T-helper 9 cell (primary cell): ENCODE results near the gene OPA1.

Experiments used
- DNase-seq: peaks from one replicate; pipeline ENCODE4 v3.0.0-alpha.2; 2020

The OPA1 gene

DNA sequence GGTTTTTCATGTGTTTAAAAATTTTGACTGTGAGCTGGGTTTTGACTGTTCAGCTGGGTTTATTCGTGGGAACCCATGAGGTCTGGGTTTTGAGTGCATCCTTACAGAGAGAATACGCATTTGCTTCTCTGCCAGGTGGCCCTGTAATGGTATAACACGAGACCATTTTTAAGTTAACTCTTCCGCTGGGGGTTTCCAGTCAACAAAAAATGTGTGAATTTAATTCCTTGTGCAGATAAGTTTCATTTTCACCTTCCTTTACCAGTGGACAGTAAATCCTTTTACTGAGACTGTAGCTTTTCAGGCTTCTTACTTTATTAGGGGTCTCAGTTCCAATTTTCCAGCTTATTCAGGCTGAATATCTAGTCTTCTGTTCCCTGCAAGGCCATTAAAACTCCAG lies 149.6 kb downstream of the OPA1 start:
- DNase-seq, result no peak

DNA sequence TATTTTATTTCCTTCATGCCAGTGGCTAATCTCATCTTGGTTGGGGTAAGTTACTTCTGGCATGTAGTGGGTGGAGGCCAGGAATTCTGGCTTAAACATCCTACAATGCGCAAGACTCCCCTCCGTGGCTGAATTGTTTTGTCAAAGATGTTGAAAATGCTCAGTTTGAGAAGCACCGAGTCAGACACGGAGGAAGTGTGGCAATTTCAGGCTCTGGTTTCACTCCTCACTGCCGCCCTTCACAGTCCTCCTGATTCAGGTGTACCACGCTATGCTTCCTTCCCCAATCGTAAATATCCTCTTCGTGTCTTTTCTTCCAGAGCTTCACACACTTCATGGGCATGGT lies 150.7 kb downstream of the OPA1 start:
- DNase-seq, result no peak

DNA sequence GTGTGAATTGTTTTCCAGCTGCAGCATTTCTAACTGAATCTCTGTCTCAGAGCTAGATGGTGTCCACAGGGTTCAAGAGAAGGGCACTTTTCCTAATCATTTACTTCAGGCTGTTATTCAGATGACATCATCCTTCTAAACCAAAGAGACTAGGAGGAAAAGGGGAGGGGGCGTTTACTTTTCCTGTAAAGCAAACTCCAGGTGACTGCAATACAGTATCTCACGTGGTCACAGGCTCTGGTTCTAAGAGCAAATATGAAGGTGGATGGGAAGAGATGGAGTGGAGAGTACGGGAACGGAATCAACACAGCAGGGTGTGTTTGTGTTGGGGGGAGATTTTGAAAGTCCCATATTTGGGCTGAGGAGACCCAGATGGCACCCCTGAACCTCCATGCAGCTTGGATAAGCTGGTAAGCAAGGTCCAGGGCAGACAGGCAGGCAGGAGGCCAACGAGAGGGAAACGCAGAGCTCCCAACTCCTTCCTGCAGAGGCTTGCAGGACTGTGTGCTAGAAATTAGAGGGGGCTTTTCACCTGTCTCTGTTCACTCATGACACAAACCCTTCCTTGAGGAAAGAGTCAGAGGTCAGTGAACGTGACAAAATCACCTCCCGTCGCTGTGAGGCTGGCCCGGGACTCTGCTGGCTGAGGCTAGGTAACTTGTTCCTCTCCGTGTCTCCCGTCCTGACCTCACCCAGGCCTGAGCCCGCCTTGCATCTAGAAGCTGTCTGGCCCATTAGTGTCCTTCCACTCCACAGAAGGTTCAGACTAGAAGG lies 151.2 kb downstream of the OPA1 start:
- DNase-seq, result no peak

DNA sequence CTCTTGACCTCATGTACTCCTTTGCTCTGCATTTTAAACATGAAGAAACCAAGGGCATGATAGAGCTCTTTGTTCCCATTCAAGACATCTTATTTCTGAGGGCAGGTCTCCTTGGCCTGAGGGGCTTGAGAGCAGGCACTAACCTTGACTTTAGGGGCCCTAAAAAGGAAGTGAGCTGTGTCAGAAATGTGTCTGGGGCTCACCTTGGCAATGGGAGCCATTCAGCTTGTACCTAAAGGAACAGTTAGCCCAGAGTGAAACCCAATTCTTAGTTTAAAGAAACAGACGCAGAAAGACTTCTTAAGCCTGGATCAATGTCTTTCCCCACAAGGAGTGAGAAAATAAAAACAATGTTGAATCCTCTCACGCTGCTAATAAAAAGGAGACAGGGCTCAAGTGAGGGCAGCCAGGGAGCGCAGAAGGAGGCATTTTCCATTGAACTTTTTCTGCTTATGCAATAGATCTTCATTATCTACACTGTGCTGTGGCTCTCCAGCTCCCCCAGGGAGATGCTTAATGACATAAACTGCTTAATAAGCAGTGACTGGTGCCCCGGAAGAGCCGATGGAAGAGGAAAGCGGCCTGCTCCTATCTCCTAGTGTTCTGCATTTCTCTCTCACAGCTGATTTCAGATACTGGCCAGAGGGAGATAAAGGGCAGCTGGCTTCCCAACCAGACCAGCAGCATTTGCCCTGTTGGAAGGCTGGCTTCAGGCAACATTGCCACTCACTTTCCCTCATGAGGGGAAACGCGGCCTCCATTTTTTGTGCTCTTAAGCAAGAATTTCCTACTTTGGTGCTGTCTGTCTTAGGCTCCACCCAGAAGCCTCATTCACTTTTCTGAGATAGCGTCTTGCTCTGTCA lies 152.0 kb downstream of the OPA1 start:
- no peak for DNase-seq

DNA sequence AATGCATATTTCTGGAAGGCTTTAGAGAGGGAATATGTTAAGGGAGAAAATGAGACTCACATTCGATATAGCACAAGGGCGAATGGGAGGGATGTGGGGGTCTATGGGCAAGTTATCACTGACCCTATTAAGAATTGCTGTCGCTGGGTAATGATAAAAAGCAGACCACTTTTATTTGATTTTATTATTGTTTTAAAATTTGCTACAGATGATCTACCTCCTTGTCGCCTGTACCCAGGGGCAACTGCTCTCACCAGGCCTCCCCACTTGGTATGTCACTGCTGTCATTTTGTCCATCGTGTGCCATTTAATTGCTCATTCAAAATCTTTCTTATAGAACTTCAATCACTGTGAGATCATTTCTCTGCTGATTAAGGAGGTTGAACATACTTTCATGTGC lies 153.8 kb downstream of the OPA1 start:
- DNase-seq, result no peak
